ENCODE results near the gene MOB2. TPM values are rescaled to one million over a fixed set of nuclear protein-coding genes. Genes with fewer than 3 reads are reported as not detected.
A peak's percentile ranks its signal among the peaks of the same experiment; 100 is the strongest.

Gene MOB2
- total and polyA plus RNA-seq, 11 donors, result 27.4 to 61.1 (median 44.7) TPM

DNA sequence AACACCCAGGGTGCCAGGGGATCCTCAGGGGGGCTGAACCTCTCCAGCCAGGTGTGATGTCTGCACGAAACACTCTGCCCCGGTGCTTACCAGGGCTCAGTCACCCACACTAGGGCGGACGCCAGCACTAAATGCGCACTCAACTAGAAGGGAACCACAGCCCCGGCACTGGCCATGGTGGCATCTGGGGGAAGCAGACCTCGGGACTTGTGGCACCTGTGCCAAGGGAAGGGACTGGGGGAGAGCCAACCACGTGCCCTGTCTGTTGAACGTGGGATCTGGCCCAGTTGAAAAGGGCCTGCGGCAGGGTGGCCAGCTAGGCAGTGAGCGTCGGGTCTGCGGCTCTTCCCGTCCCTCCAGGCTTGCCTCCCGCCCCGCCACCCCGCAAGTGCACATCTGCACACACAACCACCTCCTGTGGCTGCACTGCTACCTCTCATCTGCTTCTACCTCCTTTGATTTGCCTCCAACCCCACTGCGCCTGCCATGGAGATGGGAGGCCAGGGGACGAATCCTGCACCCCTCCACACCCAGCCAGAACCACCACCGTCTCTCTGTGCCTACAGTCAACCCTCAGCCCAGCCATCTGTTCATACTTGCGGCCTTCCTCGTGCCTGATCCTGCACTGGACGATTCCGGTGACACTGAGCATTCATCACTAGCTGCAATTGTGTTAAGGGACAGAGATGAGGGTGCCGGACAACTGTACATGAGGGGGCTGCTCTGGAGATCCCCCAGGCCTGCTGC lies 15.0 kb upstream of the MOB2 start:
- DNase-seq (peak in 4 of 5 donors; percentile 42 to 78 (median 57)), ATAC-seq (peak in 3 of 4 donors; percentile 23 to 60 (median 45))
- H3K27me3 ChIP-seq, result no peaks in the 10 kb centered on the region
- H3K4me3 ChIP-seq, result no peak overlapping the region
- peak overlapping the region in 1 of 12 donors; percentile 9 for H3K27ac ChIP-seq
- intact Hi-C loops (cut with DNase I), result loop anchor here in 1 of 10 donors (5.0 kb wide), 1 partner anchor 39 kb away; no protein-coding TSS in a partner anchor
- peaks cover 0 to 6% (median 0%) of the 10 kb centered on the region in 9 donors for H3K36me3 ChIP-seq
- 72 to 77% (median 74%) methylated on average over 22 to 25 of the region's 25 CpGs for WGBS, 4 donors
- peaks cover 21 to 81% (median 53%) of the 10 kb centered on the region in 12 donors for H3K4me1 ChIP-seq
- TF ChIP-seq, protein P1, sequence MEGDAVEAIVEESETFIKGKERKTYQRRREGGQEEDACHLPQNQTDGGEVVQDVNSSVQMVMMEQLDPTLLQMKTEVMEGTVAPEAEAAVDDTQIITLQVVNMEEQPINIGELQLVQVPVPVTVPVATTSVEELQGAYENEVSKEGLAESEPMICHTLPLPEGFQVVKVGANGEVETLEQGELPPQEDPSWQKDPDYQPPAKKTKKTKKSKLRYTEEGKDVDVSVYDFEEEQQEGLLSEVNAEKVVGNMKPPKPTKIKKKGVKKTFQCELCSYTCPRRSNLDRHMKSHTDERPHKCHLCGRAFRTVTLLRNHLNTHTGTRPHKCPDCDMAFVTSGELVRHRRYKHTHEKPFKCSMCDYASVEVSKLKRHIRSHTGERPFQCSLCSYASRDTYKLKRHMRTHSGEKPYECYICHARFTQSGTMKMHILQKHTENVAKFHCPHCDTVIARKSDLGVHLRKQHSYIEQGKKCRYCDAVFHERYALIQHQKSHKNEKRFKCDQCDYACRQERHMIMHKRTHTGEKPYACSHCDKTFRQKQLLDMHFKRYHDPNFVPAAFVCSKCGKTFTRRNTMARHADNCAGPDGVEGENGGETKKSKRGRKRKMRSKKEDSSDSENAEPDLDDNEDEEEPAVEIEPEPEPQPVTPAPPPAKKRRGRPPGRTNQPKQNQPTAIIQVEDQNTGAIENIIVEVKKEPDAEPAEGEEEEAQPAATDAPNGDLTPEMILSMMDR (IDR thresholded peaks at IDR 0.05), result no peak
- no peak for TF ChIP-seq POLR2A (IDR thresholded peaks at IDR 0.05)
- no peaks in the 10 kb centered on the region for H3K9me3 ChIP-seq

DNA sequence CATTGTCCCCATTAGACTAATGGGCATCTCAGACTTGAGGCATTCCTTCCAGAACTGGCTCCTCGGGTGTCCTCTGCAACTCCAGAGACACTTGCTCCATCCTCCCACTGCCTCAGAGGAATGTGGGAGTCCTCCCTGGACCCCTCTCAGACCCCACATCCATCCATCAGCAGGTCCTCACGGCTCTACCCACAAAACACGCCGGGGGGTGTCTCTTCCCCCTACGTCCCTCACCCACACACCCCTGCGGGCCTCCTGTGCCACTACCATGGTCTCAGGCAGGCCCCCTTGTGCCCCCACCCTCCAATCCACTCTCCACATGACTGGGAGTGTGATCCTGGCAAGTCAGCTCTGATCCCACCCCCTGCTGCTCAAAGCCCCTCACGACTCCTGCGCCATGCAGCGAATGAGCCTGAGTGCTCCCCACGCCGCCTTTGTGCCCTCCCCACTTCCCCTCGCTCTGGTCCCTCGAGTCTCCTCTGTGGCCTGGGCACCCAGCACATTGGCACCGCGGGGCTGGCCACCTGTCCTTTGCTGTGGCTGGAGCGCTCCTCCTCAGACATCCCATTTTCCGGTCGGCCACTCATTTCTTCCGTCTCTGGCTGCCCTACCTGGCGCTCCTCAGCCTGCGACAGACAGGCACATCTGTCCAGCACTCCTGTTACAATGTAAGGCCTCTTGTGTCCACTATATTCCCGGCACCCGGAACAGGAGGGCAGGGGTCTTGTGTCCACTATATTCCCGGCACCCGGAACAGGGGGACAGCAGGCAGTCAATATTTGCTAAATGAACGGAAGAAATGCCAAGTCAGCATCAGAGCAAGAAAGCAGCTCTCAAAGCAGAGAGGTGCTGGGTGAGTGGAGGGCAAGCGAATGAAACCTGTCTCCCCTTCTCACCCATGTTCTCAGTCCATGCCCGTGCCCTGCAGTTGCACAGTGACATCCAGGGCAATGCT lies 14.2 kb upstream of the MOB2 start:
- H3K4me1 ChIP-seq, result peaks cover 21 to 79% (median 47%) of the 10 kb centered on the region in 12 donors
- H3K36me3 ChIP-seq, result peaks cover 0 to 6% (median 0%) of the 10 kb centered on the region in 9 donors
- H3K4me3 ChIP-seq, result no peak overlapping the region
- TF ChIP-seq POLR2A (IDR thresholded peaks at IDR 0.05), result no peak
- TF ChIP-seq, protein P1 (IDR thresholded peaks at IDR 0.05), result no peak
- DNase-seq (peak in 2 of 5 donors; percentile 23 to 44), ATAC-seq (no peak)
- no peaks in the 10 kb centered on the region for H3K27me3 ChIP-seq
- intact Hi-C loops (cut with DNase I), result loop anchor here in 1 of 10 donors (5.0 kb wide), 1 partner anchor 38 kb away; no protein-coding TSS in a partner anchor
- H3K27ac ChIP-seq, result peak overlapping the region in 1 of 12 donors; percentile 9
- H3K9me3 ChIP-seq, result no peaks in the 10 kb centered on the region
- WGBS, 4 donors, result 93 to 94% (median 93%) methylated on average over 28 of the region's 28 CpGs

DNA sequence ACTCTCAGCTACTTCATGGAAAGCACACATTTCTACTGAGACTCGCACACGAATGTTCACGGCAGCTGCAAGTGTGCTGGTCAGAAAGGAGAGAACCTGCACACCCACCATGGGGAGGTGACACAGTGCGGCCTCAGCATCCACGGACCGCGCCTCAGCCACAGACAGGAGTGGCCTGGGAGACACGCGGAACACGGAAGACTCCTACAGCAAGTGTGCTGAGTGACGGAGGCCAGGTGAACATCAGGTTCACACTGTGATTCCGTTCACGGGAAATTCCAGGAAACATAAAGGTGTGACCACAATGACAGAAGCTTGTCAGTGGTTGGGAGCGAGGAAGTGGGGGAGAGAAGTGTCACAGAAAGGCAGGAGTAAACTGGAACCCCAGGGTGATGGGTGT lies 13.3 kb upstream of the MOB2 start:
- WGBS, 4 donors, result 88 to 96% (median 90%) methylated on average over 14 of the region's 14 CpGs

More for the DNA sequence above, 13.3 kb upstream of the MOB2 start:
- Histone ChIP-seq H3K27ac (no peak overlapping the region), H3K36me3 (peaks cover 0 to 6% (median 0%) of the 10 kb centered on the region in 9 donors), H3K27me3 (no peaks in the 10 kb centered on the region), H3K9me3 (peaks cover 0 to under 1% (median 0%) of the 10 kb centered on the region in 12 donors), H3K4me1 (peaks cover 21 to 71% (median 43%) of the 10 kb centered on the region in 12 donors), H3K4me3 (no peak overlapping the region)
- no peak for ATAC-seq
- intact Hi-C loops (cut with DNase I), result loop anchor here in 1 of 10 donors (5.0 kb wide), 1 partner anchor 38 kb away; no protein-coding TSS in a partner anchor
- TF ChIP-seq POLR2A (IDR thresholded peaks at IDR 0.05), result no peak
- TF ChIP-seq, protein P1 (IDR thresholded peaks at IDR 0.05), result no peak
- DNase-seq, result peak in 1 of 5 donors; percentile 40
